ENCODE data around the gene SPRING1.

SPRING1 gene

DNA sequence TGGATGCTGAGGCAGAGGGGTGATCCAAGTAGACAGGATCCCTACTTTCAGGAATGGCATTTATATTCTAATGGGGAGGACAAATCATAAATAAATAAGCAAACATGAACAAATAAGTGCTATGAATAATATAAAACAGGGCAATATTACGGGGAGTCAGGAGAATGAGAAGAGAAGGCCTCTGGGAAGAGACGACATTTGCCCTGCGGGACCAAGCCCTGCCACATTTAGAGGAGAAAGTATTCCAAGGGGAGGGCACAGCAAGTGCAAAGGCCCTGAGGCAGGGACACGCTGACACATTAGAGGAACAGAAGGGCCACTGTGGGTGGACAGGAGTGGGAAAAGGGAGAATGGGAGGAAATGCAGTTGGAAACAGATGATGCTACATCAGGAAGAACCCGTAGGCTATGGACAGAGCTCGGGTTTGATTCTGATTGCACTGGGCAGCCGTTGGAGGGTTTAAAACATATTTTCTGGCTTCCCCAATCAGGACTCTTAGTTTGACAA lies 1.6 kb upstream of the SPRING1 start:
- no peak for DNase-seq (ENCODE audit: low read depth in 2 of 2)

DNA sequence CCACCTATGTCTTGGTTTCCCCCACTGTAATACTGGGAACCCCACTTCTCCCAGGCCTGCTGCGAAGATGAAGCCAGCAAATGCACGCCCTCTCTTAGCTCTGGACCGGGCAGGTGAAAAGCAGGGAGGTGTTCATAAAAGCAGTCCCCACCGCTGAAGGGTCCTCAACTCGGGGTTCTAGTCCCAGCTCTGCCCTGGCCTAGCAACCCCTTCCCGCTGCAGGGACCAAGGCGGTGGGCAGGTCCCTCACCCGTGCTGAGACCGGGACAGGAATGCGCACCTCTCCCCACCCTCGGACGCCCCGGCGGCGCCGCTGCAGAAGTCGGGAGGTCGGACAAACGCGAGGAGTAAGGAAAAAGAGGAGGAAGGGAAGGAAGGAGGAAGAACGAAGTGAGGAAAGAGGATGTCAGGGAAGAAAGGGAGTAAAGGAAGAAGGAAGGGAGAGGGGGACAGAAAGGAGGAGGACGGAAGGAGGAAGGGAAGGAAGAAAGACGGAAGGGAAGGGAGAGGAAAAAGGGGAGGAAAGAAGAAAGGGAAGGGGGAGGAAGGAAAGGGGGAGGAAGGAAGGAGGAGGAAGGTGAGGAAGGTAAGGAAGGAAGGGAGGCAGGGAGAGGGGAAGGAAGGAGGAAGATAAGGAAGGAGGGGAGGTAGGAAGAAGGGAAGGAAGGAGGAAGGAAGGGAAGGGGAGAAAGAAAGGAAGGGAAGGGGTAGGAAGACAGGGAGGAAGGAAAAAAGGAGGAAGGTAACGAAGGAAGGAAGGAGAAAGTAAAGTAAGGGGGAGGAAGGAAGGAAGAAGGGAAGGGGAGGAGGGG lies 701 bp downstream of the SPRING1 start:
- DNase-seq (ENCODE audit: low read depth in 2 of 2) = no peak

DNA sequence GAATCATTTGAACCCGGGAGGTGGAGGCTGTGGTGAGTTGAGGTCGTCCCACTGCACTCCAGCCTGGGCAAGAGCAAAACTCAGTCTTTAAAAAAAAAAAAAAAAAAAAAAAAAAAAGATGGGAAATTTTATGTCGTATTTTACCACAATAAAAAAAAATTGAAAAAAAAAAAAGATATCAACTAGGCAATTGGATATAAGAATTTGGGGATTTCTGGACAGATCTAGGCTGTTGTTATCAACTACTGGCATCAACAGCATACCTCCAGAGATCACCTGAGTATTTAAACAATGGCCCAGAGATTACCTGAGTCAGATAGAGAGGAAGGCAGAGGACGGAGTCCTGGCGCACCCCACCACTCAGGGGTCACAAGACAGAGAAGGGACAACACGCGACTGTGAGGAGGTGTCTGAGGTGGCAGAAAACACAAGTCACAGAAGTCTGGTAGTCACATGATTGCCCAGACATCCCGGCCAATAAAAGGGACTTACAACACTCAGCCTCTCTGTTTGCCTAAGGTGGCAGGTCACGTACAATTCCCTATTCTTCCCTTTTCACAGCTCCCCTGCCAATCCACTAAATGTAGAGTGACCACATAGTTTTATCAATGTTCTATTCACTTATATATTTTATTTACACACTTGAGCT lies 1.8 kb downstream of the SPRING1 start:
- DNase-seq (ENCODE audit: low read depth in 2 of 2) = no peak

DNA sequence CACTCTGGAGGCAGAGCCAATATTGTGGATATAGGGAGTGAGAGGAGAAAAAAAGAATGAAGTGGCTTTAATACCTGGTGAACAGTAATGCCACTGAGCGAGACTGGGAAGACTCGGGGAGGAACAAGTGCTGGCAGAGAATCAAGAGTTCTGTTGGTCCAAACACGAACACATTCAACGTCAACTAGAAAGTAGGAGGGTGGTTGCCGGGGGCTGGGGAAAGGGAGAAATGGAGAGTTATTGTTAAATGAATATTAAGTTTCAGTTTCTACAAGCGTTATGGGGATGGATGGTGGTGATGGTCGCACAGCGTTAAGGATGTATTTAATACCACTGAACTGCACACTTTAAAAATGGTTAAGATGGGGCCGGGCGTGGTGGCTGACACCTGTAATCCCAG lies 2.8 kb downstream of the SPRING1 start:
- DNase-seq (ENCODE audit: low read depth in 2 of 2) = no peak

DNA sequence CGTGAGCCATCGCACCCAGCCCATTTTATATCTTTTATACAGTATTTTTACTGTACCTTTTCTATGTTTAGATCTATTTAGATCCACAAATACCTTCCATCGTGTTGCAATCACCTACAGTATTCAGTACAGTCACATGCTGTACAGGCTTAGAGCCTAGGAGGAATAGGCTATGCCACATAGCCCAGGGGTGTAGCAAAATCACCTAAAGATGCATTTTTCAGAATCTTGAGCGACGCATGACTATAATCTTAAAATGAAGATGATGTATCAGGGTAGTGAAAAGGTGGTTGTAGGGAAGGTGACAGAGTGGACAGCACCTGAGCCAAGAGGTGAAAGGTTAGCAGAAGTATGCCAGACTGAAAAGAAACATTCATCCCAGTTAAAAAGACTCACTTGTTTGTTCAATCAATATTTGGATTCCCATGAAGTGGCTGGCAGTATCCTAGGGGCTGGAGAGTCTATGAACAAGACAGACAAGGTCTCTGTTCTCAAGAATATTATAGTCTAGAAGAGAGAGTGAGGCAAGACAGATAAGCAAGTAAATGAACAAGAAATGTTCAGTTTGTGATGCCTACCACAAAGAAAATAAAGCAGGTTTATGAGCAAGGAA lies 3.6 kb downstream of the SPRING1 start:
- DNase-seq (ENCODE audit: low read depth in 2 of 2) = no peak

DNA sequence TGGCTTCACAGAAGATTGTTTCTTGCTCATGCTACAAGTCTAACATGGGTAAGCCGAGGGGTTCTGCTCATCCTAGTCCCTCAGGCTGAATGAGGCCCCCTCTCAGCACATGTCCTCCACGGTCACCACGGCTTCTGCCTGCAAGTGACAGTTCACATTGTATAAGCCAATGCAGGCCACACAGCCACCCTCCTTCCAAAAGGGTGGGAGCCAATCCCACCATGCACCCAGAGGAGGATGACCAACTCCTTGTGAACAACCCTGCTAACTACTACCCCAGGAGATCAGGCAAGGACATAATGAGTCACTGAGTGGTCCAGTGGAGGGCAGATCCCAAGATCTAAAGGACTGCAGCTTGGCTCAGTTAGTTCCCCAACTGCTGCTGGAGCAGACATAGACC lies 6.1 kb downstream of the SPRING1 start:
- DNase-seq (ENCODE audit: low read depth in 2 of 2) = no peak

DNA sequence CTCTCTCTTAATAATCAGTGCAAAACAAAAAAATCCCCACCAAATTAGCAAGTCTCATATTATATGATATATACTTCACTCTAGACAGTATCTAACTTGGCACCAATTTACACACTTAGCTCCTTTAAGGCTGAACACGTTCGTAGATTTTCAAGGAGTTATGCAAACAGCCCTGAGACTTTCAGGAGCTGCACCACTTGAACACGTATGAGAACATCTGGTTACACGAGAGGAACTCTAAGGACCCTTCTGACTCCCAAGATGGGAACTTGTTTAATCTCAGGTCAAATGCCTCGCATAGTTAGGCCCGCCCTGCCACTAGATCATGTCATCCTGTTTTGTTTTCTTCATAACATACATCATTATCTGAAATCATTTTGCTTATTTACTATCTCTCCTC lies 10.0 kb downstream of the SPRING1 start:
- DNase-seq (ENCODE audit: low read depth in 2 of 2) = no peak

DNA sequence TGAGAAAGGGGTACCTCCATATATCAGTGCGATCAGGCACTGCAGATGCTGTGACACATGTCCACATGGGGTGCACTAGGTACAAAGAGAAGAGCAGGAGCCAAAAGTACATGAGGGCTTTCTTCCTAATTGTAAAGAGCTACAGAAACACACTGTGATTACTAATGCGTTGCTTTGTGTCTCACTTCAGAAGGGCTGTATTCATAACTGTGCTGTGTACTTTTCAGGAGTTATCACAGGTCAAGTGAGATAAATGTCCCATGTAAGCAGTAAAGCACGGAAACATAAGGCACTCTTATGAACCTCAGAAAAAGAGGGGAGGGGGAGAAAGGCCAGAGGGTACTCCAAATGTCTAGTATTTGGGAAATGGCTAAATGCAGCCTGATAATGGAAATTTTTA lies 10.6 kb downstream of the SPRING1 start:
- no peak for DNase-seq (ENCODE audit: low read depth in 2 of 2)

DNA sequence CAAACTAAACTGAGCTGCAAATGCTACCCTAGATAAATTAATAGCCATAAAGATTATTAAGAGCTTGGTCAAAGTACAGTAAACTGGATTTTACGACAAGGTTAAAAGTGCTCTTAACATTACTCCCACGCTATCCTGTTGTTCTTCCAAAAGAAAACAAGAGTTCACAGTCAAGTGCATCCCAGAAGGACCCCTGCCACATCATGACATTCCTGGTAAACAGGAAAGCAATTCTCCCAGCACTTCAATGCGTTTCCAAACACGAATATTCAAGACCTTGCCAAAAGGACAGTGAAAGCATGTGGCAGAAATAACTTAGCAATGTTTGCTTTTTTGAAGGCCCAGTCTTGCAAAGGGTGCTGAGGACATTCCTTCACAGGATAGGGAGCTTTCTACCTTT lies 11.2 kb downstream of the SPRING1 start:
- DNase-seq (ENCODE audit: low read depth in 2 of 2) = no peak

DNA sequence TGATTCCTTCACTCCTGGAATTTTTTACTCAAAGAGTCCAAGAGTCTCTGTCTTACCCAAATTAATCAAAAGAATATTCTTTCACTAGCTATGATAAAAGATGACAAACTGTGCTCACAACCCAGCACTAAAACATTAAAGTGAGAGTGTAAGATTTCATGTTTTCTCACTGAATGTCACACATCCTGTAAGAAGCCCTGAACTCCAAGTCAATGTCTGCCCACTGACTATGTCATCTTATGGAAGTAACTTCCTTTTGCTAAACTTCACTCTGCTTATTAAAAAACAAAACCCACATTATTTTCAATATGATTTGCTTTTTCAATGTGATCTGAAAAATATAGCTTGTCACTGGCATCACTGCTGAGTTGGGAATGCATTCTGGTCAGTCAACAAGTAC lies 15.6 kb downstream of the SPRING1 start:
- no peak for DNase-seq (ENCODE audit: low read depth in 2 of 2)

DNA sequence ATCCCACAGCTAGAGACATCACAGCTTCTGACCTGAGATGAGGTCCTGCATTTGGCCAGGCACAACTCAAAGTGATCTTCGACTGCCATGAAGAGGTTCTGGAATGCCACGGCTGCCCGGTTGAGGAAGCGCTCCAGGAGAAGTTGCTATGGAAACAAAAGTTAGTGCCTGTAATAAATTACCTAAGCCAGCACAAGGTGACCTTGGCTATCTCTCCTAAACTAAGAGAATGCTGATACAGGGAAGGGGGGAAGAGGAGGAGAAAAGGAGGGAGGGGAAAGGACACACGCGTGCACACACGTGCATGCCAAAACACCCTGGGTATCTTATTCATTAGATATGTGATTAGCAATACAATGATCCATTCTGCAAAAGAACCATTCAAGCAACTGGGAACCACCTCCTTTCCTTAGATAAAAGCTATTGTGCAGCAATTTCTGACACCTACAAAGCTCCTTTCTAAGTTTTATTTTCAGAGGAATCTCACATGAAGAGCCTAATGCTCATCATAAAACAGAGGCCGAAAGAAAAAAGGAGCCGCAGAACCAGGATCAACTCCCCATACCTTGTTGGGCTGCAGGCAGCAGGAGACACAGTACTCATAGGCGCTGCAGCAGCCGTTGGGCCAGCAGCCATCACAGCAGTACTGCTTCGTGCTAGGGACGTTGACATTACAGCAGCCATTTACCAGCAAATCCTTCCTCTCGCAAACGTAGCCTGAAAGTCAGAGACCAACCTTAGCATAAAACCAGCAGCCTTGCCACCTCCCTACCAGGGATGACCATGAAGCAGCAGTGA lies 17.9 kb downstream of the SPRING1 start:
- no peak for DNase-seq (ENCODE audit: low read depth in 2 of 2)

DNA sequence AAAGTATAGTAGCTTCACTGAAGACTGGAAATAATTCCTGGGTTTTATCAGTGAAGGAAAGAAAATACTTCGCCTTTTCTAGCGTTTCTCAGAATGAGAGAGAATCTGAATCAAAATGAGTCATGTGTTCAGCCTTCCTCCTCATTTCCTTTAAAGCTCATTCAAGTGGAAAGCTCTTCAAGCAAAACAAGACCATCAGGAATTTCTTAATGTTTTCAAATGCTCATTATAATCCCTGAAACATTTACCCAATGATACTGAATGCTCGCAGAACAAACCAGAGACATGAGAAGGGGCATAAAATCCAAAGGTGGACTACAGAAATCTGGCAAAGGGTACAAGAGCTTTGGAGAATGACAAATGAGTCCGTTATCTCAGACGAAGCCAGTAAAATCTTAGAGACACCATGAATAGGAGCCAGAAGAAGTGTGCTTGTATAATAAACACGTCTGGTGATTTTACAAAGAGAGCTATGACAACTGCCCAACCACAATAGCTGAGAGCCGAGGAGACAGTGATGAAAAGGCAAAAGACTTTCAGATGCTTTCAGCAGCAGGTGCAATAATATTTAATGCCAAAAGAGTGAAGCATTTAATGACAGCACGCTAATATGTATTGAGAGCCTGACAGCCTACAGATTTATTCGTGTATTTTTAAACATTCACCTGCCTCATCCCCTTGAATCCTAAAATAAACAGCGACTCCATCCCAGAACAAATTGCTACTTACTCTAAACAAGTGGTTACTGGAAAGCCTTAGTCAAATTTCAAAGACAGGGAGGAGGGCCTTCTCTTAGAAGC lies 19.0 kb downstream of the SPRING1 start:
- no peak for DNase-seq (ENCODE audit: low read depth in 2 of 2)

DNA sequence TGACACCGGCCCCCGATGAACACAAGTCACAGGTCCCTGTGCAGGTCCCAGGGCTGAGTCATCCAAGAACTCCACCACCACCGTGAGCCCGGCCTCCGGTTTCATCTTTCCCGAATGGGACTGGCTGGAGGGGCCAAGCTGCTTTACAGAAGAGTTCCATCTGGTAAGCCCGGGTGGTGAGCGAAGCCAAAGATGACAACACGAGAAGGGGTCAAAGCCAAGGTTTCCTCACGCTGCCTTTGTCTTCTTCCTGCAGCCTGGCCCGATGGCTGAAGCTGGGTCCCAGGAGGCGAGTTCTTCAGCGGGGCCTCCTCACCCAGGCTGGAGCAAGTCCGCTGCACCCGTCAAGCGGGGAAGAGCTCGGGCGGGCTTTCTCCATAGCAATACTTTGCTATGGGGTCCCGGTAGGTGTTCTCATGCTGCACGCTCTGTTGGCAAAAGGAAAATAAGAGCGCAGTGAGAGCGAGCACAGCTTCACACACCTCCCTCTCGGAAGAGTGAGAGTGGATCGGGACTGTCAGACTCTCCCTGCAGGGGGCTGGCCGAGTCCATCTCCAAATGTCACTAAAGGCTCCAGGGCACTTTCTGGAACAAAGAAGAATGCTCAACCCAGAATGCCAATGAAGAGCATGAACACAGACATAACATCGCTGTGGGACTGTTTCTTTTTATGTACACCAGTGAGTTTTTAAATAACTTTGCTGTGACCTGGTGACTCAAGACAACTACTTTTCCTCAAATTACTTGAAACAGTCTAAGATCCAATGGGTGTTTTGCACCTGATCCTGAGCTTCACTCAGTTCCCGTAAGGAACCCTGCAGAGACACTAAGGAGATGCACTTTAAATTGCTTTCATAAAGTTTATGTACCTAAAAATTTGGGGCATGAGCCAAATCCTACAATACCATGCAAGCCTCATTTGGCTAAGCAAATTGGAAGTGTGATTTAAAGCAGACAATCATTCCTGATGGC lies 20.1 kb downstream of the SPRING1 start:
- no peak for DNase-seq (ENCODE audit: low read depth in 2 of 2)

DNA sequence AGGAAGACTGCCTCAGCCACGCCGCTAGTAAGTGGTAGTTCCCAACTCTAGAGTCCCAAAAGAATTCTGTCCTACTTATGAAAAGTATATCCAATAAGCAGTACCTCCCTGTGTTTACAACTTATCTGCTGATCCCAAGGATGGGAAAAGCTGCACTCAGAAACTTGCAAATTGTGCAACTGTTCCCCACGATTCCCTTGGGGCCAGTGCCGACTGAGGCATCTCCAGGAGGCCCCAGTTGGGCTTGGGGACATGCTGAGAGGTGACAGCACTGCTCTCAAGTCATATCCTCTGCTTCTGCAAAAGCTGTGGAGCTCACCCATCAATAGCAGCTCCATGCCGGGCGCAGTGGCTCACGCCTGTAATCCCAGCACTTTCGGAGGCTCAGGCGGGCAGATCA lies 23.7 kb downstream of the SPRING1 start:
- no peak for DNase-seq (ENCODE audit: low read depth in 2 of 2)

DNA sequence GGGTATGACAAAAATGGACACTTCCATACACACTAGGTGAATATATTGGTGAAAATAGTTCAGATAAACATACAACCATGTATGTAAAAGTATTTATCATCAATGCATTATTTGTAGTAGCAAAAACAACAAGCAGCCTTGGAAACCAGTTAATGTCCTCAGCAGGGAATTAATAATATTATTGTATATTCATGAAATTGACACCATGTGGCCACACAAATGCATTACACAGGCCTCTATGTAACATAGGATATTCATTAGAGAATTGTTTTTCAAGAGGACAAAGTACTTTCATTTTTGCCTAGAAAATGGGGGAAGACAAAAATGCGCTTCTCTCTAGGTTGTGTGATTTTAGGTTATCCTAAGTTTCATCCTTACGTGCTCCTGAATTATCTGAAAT lies 24.3 kb downstream of the SPRING1 start:
- no peak for DNase-seq (ENCODE audit: low read depth in 2 of 2)

DNA sequence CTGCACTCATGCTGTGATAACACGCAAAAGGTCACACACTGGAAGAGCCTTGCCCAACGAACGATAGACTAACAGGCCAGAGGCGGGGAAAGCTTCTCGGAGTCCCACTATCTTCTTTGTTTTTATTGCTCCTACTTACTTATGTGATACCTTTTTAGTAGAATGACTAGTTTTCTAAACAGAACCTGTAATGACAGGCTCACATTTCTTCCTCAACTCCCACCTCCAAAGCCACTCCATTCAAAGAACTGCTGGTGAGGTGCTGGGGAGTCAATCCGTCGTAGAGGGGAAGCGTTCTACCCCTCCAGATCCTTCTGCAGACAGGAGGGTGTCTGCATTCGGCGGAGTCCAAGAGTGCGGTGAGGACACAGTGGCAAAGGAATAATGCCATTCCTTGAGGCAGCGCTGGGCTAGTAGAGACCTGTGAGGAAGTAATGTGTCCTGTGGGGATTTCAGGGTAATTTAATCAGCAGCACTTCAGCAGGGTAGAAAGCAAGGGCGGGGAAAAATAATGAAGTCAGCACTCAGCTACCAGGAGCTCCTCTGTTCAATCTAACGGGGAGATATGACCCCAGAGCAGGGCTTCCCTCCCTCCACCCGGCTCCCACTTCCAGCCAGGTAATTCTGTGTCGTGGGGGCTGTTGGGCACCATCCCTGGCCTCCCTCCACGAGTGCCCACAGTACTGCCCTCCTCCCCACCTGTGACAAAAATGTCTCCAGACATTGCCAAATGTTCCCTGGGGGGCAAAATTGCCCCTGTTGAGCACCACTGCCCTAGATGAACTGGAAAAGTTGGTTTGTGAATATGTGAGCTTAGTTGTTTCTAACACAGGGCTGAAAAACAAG lies 25.2 kb downstream of the SPRING1 start:
- no peak for DNase-seq (ENCODE audit: low read depth in 2 of 2)

DNA sequence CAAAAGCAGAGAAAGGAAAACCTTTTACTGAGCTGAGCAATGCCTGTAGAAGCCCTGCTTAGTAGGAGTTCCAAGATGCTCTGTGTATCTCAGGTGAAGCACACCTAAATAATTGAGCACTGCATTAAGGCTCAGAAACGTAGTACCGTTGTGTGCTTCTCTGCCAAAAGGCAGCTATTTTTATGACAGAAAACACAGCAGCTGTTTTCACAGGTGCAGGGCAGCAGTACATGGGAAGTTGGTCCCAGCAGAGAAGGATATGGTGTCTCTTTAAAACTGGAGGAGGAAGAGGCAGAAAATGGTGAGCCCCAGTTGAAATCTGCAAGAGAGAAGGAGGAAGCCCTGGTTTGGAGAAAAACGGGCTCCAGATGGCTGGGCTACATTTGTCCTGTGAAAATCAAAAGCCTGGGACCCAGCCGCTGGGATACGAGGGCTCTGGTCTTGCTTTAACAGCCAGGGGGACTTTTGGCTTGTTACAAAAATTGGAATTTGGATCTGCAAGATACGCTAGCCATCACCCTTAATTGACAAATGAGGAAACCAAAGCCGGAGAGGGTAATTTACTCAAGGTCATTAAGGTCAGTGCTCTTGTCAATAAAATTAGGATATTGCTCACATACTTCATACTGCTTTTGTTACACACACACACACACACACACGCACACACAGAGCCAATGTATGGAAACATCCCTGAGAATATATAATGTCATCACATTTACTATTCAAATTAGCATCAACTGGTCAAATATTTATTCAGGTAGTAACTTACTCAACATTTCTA lies 27.3 kb downstream of the SPRING1 start:
- no peak for DNase-seq (ENCODE audit: low read depth in 2 of 2)

DNA sequence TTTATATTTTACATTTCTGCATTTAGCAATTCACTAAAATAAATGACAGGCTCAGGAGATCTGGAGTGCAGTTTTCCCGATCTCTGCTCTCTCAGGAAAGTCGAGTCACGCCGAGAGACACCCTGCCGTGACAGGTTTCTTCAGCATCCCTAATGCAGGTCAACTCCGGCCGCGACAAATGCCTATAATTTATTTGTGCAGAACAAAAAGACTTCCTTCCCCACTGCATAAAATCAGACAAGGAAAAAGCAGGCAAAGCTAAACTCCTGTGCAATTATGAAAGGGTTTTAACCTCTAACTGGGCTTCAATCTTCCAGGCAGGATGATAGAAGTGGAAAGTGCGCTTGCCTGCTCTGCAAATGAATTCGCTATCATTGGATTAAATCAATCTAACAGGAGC lies 28.1 kb downstream of the SPRING1 start:
- no peak for DNase-seq (ENCODE audit: low read depth in 2 of 2)
